ENCODE measurements around the gene SLC19A2. TPM values are rescaled to one million over a fixed set of nuclear protein-coding genes. Genes with fewer than 3 reads are reported as not detected.

SLC19A2 gene
- total RNA-seq, 3 donors from 2014 or later = 34.7 to 71.8 (median 64.2) TPM

- TF ChIP-seq CTCF (IDR thresholded peaks at IDR 0.05) = no peak
- TF ChIP-seq POLR2A (IDR thresholded peaks at IDR 0.05) = no peak
- no peak for TF ChIP-seq POLR2AphosphoS5 (IDR thresholded peaks at IDR 0.05)
- peak overlapping the region; percentile 8 to 44 (median 9) for H3K4me3 ChIP-seq
- peaks cover 3% of the 10 kb centered on the region for H3K36me3 ChIP-seq
- H3K27ac ChIP-seq = no peak overlapping the region
- H3K4me1 ChIP-seq = no peaks in the 10 kb centered on the region
- DNase-seq (ENCODE audit: low spot score in 2 of 2) = no peak
- no peaks in the 10 kb centered on the region for H3K27me3 ChIP-seq
- intact Hi-C loops (cut with DNase I; ENCODE audit: low total_unique reads) = no loop called here
- H3K9me3 ChIP-seq = peaks cover 0 to 14% of the 10 kb centered on the region in 2 donors
Observed at GRCh38 chr1:169460191-169460833, 25.4 kb downstream of the SLC19A2 start.

- Histone ChIP-seq H3K4me3 (no peak overlapping the region), H3K27me3 (no peaks in the 10 kb centered on the region), H3K36me3 (no peaks in the 10 kb centered on the region), H3K4me1 (no peaks in the 10 kb centered on the region), H3K9me3 (peaks cover 0 to 14% of the 10 kb centered on the region in 2 donors), H3K27ac (no peak overlapping the region)
- intact Hi-C loops (cut with DNase I; ENCODE audit: low total_unique reads) = no loop called here
- DNase-seq (ENCODE audit: low spot score in 2 of 2) = no peak
- TF ChIP-seq CTCF (IDR thresholded peaks at IDR 0.05) (no peak), POLR2A (IDR thresholded peaks at IDR 0.05) (no peak), POLR2AphosphoS5 (IDR thresholded peaks at IDR 0.05) (no peak)
Observed at GRCh38 chr1:169457443-169457842, 28.3 kb downstream of the SLC19A2 start.

- H3K36me3 ChIP-seq = no peaks in the 10 kb centered on the region
- no peaks in the 10 kb centered on the region for H3K4me1 ChIP-seq
- intact Hi-C loops (cut with DNase I; ENCODE audit: low total_unique reads) = no loop called here
- no peaks in the 10 kb centered on the region for H3K27me3 ChIP-seq
- peaks cover 0 to 14% of the 10 kb centered on the region in 2 donors for H3K9me3 ChIP-seq
- H3K4me3 ChIP-seq = no peak overlapping the region
- no peak for DNase-seq (ENCODE audit: low spot score in 2 of 2)
- no peak for TF ChIP-seq CTCF (IDR thresholded peaks at IDR 0.05)
- TF ChIP-seq POLR2AphosphoS5 (IDR thresholded peaks at IDR 0.05) = no peak
- no peak for TF ChIP-seq POLR2A (IDR thresholded peaks at IDR 0.05)
- H3K27ac ChIP-seq = no peak overlapping the region
Observed at GRCh38 chr1:169456029-169456428, 29.7 kb downstream of the SLC19A2 start.

- intact Hi-C loops (cut with DNase I; ENCODE audit: low total_unique reads) = no loop called here
- no peak for DNase-seq (ENCODE audit: low spot score in 2 of 2)
- Histone ChIP-seq H3K4me3 (no peak overlapping the region), H3K9me3 (peaks cover 0 to 14% of the 10 kb centered on the region in 2 donors), H3K36me3 (peaks cover 6% of the 10 kb centered on the region), H3K27me3 (no peaks in the 10 kb centered on the region), H3K27ac (no peak overlapping the region), H3K4me1 (no peaks in the 10 kb centered on the region)
- TF ChIP-seq CTCF (IDR thresholded peaks at IDR 0.05) (no peak), POLR2AphosphoS5 (IDR thresholded peaks at IDR 0.05) (no peak), POLR2A (IDR thresholded peaks at IDR 0.05) (no peak)
Observed at GRCh38 chr1:169452921-169453320, 32.8 kb downstream of the SLC19A2 start.

- no peaks in the 10 kb centered on the region for H3K27me3 ChIP-seq
- intact Hi-C loops (cut with DNase I; ENCODE audit: low total_unique reads) = no loop called here
- no peaks in the 10 kb centered on the region for H3K9me3 ChIP-seq
- peaks cover 6% of the 10 kb centered on the region for H3K36me3 ChIP-seq
- DNase-seq (ENCODE audit: low spot score in 2 of 2) = no peak
- TF ChIP-seq POLR2AphosphoS5 (IDR thresholded peaks at IDR 0.05) = no peak
- TF ChIP-seq POLR2A (IDR thresholded peaks at IDR 0.05) = no peak
- no peak for TF ChIP-seq CTCF (IDR thresholded peaks at IDR 0.05)
- H3K4me3 ChIP-seq = no peak overlapping the region
- H3K4me1 ChIP-seq = no peaks in the 10 kb centered on the region
- no peak overlapping the region for H3K27ac ChIP-seq
Observed at GRCh38 chr1:169451218-169451824, 34.4 kb downstream of the SLC19A2 start.
